GM18873 (cell line): ENCODE data around the gene LBR.

Experiments
- ATAC-seq: cut with Tn5 transposase; IDR thresholded peaks from one replicate; pipeline ENCODE4 v1.9.1; 2021; ENCODE audit warnings: mild to moderate bottlenecking, moderate library complexity, moderate number of reproducible peaks; ENCODE audit not compliant: unreplicated experiment, low FRiP score

The LBR gene

GRCh38 chr1:225446981-225447615 lies 19.3 kb upstream of the LBR start:
- ATAC-seq: no peak

- no peak for ATAC-seq
Observed at GRCh38 chr1:225446595-225446960, 18.7 kb upstream of the LBR start.

- ATAC-seq: no peak
Observed at GRCh38 chr1:225445639-225446594, 18.1 kb upstream of the LBR start.

GRCh38 chr1:225442123-225442505 lies 14.3 kb upstream of the LBR start:
- ATAC-seq: no peak

DNA sequence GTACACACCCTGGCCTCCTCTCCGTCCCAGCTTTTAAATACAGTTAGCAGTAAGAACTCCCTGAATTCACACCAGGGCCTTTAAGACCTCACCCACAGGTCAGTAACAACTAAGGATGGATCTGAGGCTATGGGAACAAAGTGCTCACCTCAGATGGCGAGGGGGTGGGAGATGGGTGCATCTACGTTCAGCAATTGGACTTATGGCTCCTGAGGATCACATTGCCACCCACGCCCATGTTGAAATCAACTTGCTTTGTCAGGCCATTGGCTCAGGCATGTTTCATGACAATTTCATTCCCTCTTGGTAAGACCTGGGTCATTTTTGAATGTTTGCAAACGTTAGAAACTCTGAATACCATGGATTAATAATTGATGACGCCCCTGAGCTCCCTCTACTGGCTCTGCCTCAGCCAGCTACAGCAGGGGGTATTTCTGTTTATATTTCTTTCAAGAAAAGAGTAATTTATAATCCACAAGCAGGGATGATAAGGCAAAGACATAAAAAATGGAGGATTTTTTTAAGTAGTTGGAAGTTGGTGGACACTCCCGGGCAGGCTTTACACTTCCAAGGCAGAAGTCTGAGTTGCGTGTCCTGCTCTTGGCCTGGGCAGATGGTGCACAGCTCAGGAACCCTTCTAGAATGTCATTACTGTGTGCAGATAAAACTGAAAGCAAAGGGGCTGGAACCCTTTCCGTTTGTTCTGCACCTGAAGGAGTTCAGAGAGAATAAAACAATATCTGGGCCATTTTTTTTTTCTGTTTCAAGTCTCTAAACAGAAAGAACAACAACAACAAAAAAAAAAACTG lies 13.7 kb upstream of the LBR start:
- ATAC-seq: no peak

DNA sequence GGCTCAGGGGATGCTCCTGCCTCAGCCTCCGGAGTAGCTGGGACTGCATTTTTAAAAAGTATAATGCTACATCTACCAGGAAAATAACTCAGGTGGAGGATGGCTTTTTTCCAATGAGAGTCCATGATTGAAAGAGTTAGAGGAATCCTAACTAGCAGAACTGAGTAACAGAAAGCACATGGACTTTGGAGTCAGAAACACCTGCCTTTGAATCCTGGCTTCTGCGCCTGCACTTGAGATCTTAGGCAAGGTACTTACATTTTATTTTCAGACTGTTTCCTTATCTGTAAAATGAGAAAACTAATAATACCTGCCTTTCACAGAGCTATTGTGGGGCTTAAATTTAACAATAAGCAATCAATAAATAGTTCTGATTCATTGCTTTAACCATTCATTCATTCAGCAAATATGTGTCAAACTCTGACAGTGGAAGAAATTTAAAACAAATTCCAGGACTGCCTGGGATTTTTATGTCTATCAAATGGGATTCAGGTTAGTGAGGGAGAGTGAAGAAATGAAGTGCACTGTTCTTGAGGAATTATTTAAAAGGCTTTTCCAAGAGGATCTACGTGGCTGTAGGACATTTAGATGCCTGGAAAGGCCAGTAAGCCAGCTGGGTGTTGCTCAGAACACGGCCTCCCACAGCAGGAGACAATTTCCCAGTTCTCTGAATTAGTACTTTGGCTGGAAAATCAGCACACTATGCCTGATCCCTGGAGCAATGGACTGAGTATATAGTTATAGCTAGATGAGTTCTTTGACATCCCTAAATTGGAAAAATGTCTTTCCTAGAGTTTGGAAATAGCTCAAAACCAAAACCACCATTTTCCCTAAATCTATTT lies 12.8 kb upstream of the LBR start:
- ATAC-seq: no peak

DNA sequence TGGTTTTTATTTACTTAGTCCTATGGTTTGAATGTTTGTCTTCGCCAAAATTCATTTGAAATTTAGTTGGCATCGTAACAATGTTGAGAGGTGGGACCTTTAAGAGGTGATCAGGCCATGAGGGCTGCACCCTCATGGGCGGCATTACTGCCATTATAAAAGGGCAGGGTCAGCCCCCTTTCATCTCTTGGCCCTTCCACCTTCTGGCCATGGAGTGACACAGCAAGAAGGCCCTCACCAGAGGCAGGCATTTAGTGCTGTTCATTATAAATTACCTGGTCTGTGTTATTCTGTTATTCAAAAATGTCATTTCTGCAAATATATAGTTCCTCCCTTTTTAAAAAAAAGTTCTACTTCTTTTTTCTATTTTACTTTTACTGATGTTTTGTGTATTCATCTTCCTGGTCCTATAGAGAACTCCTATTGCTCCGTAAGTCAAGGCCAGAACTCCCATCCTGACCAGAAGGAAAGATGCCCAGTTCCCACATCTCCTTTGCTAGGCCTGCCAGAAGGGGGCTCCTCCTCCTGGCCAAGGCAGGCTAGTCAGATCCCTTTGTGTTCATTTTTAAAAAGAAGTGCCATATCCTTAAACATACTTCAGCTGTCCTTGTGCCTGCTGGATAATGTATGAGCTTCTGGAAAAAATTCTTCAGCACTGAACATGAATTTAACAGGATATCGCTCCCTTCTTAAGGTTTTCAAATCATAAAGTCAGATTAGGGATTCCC lies 10.0 kb upstream of the LBR start:
- no peak for ATAC-seq

- ATAC-seq: peak; percentile 65
Observed at GRCh38 chr1:225435957-225436392, 8.1 kb upstream of the LBR start.

GRCh38 chr1:225435487-225435886 lies 7.6 kb upstream of the LBR start:
- peak; percentile 24 for ATAC-seq

GRCh38 chr1:225435076-225435475 lies 7.2 kb upstream of the LBR start:
- ATAC-seq: no peak

- no peak for ATAC-seq
Observed at GRCh38 chr1:225434046-225434445, 6.2 kb upstream of the LBR start.

DNA sequence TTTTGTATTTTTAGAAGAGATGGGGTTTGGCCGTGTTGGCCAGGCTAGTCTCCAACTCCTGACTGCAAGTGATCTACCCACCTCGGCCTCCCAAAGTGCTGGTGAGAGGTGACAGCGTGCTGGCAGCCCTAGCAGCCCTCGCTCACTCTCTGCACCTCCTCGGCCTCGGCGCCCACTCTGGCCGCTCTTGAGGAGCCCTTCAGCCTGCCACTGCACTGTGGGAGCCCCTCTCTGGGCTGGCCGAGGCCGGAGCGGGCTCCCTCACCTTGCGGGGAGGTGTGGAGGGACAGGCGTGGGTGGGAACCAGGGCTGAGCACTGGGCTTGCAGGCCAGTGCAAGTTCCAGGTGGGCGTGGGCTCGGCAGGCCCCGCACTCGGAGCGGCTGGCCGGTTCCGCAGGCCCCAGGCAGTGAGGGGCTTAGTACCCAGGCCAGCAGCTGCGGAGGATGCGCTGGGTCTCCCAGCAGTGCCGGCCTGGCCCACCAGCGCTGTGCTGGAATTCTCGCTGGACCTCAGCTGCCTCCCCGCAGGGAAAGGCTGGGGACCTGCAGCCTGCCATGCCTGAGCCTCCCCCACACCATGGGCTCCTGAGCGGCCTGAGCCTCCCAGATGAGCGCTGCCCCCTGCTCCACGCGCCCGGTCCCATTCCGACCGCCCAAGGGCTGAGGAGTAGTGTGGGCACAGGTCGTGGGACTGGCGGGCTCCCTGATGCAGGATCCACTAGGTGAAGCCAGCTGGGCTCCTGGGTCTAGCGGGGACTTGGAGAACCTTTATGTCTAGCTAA lies 3.4 kb upstream of the LBR start:
- no peak for ATAC-seq

DNA sequence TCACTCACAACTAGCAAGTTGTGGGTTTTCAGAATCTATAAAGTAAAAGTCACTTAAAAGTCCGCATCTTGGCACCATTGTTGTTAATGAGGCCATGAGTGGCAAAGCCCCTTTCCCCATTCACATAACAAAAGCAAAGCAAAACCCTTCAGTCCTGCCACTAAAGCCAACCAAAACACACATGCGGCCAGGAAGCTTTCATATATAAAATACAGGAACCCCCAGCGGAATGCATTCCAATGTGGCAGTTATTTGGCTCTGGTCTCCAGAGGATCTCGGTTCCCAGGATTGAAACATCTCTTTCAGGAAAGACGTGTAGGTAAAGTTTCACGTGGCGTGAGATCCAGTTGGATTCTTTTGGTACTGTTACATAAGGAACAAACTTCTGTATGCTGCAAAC lies 2.5 kb upstream of the LBR start:
- ATAC-seq: no peak

DNA sequence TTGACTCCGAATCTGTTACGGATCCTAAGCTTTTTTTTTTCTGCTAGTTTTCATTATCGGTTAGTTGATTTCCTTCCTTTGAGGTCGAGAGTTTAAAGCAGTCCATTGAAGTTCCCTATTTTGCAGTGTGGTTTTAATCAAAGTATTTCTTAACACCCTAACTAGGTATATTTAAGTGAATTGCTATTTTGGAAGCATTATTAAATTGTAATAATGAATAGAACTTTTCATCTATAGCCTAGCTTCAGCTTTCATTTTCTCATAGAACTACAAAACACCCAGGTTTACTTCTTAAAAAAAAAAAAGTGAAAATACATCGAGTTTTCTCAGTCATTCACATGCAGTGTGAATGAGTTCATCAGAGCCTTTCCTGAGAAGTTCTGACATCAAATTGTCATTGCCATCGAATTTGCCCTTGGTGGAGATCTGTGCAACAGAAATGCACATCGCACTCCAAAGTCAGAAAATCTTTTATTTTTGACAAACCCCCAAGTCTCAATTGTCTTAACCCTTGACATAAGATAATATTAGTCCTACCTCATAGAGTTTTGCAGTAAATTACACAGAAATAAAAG lies 1.1 kb upstream of the LBR start:
- no peak for ATAC-seq

DNA sequence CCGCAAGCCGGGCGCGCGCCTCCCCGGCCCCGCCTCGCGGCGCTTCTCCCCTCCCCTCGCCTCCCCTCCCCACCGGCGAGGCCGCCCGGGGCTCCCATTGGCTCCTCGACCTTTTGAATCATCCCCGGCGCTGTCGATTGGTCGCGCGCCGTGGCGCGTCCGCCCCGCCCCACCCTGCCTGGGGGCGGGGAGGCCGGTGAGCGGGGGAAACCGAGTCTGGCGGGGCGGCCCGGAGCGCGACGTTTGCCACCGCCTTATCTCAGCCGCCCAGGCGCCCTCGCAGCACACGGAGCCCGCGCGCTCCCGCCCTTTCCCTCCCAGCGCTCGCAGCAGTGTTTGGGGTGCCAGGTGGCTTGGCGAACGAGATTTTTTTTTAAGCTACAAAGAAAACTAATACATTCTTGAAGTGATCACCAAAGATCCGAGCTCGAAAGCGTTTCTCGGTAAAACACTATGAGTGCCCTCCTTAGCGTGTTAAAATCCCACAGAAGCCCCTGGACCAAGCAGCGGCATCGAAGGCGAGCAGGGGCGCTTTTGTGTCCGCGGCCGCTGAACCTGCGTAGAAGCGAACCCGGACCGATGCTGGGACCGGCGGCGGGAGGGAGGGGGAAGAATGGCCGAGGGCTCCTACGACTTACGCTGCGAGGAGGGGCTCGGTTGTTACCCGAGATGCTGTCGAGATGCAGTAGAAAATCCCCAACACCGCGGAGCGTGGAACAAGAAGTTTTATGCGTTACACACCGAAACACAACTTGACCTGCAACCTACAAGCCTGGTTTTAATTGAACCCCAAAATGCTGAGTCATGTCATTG lies 436 bp upstream of the LBR start:
- peak; percentile 63 for ATAC-seq

DNA sequence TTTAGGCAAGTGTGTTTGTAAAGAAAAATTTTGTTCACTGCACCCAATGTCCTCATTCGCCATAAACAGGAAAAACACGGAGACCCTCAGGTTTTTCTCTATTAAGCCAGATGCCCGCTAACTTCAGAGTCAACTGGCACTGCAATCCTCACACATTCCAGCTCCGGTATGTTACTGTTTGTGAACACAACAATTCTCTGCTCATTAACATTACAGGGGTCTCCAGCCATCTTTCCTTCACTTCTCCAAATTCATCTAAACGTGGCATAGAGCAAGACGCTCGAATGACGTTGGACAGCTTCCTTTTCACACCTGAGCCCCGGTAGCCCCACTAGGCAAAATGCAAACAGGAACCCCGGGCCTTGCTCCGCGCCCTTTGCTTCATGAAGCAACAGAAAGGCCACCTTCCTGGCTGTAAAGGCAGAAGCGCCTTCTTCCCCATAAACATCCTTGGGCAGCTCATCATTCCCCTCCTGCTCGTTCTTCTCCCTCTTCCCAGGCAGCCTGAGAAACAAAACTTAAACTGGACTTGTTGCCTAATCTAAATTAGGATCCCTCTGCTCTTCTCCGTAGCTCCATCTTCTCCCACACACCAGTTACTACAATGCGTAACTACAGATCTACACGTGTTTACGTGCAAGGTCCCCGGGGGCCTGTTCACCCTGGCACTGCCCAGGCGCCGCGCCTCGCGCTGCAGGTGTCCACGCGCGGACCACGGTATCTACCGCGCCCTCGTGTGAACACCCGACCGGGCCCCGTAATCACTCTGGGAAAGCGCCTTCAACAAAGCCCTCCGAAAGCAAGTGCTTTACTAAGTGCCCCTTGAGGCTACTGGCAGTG lies 1.2 kb downstream of the LBR start:
- ATAC-seq: no peak
